ENCODE measurements around the gene SLC25A15.
"Not testable (repeated sequence)": the region's sequence is repeated elsewhere in the genome, so short reads cannot be mapped to it uniquely, and the experiment has no call there.

Gene SLC25A15

DNA sequence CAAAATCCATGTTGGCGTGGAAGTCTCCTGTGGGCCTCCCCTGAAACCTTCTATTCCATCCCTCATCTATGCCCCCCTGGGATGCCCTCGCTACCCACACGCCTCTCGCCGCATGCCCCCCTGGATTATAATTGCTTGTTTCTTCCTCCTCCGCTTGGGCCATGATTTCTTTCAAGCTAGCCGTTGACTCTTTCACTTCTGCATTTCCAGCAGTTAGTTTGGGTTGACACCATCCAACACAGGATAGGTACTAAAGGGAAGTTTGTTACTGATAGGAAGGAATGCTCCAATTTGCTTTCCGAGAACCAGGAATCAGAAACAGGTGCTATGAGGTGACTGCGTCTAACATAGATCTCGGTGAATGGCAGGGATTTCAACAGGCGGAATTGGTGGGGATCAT lies 7.7 kb upstream of the SLC25A15 start (continued):
- TF ChIP-seq, protein P1, sequence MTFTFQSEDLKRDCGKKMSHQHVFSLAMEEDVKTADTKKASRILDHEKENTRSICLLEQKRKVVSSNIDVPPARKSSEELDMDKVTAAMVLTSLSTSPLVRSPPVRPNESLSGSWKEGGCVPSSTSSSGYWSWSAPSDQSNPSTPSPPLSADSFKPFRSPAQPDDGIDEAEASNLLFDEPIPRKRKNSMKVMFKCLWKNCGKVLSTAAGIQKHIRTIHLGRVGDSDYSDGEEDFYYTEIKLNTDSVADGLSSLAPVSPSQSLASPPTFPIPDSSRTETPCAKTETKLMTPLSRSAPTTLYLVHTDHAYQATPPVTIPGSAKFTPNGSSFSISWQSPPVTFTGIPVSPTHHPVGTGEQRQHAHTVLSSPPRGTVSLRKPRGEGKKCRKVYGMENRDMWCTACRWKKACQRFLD (tag by site-specific recombination; IDR thresholded peaks at IDR 0.05) = no peak
- TF ChIP-seq, protein P2, sequence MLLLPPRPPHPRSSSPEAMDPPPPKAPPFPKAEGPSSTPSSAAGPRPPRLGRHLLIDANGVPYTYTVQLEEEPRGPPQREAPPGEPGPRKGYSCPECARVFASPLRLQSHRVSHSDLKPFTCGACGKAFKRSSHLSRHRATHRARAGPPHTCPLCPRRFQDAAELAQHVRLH (tag by site-specific recombination; IDR thresholded peaks at IDR 0.05) = no peak
- TF ChIP-seq ZNF768 (tag by site-specific recombination; IDR thresholded peaks at IDR 0.05) (no peak), ZNF169 (tag by site-specific recombination; IDR thresholded peaks at IDR 0.05) (no peak), ZNF132 (tag by site-specific recombination; IDR thresholded peaks at IDR 0.05; ENCODE audit: borderline replicate concordance) (no peak)

DNA sequence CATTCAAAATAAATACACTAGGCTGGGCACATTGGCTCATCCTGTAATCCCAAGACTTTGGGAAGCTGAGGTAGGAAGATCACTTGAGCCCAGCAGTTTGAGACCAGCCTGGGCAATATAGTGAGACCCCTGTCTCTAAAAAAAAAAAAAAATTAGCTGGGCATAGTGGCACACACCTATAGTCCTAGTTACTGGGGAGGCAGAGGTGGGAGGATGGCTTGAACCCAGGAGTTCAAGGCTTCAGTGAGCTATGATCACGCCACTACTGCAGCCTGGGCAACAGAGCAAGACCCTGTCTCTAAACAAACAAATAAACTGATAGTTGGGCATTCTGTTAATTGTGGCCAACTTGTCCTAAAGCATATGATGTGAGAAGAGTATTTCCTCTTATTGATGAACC lies 6.4 kb upstream of the SLC25A15 start:
- TF ChIP-seq ZNF121 (tag by site-specific recombination; IDR thresholded peaks at IDR 0.05) = peak; percentile 83
- H3K4me3 ChIP-seq (ENCODE audit: low read depth, low read length); CTCF ChIA-PET; H3K4me1 ChIP-seq (ENCODE audit: control insufficient read depth, insufficient read depth, low read length); H3K36me3 ChIP-seq (ENCODE audit: control insufficient read depth in 2 of 2, insufficient read depth in 1 of 2, low read length in 2 of 2); POLR2A ChIA-PET; H3K9me3 ChIP-seq (ENCODE audit: control insufficient read depth, insufficient read depth, low read depth, low read length); H3K27ac ChIP-seq (ENCODE audit: extremely low read depth, low read depth, low read length): not testable (repeated sequence)

DNA sequence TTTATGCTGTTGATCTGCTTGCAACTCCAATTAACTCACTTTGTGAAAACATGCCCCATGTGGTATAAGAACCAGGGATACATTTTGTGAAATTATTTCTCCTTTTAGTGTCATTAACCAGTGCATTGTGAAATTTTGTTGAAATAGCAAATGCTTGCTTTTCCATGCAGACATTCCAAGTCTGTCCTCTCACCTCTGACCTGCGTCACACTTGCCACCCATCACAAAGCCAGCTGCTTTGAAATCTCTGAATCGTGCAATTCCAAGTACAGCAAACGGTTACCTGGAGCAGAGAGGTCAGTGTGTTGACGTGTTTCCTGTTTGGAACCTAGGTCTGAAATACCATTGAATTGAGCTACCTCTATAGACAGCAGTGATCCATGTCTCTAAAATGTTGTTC lies 4.9 kb upstream of the SLC25A15 start:
- no peak overlapping the region for H3K27ac ChIP-seq (ENCODE audit: extremely low read depth, low read depth, low read length)
- H3K4me1 ChIP-seq (ENCODE audit: control insufficient read depth, insufficient read depth, low read length) = no peaks in the 10 kb centered on the region
- ChIA-PET POLR2A (no interaction called here), CTCF (no interaction called here)
- no peak overlapping the region for H3K4me3 ChIP-seq (ENCODE audit: low read depth, low read length)
- no peaks in the 10 kb centered on the region for H3K36me3 ChIP-seq (ENCODE audit: control insufficient read depth in 2 of 2, insufficient read depth in 1 of 2, low read length in 2 of 2)
- H3K9me3 ChIP-seq (ENCODE audit: control insufficient read depth, insufficient read depth, low read depth, low read length) = no peaks in the 10 kb centered on the region
- TF ChIP-seq ZNF548 (tag by site-specific recombination; IDR thresholded peaks at IDR 0.05) = no peak
- no peak for TF ChIP-seq OVOL3 (tag by site-specific recombination; IDR thresholded peaks at IDR 0.05)
- no peak for TF ChIP-seq ZNF112 (tag by site-specific recombination; IDR thresholded peaks at IDR 0.05)
- TF ChIP-seq ZNF792 (tag by site-specific recombination; IDR thresholded peaks at IDR 0.05) = no peak

DNA sequence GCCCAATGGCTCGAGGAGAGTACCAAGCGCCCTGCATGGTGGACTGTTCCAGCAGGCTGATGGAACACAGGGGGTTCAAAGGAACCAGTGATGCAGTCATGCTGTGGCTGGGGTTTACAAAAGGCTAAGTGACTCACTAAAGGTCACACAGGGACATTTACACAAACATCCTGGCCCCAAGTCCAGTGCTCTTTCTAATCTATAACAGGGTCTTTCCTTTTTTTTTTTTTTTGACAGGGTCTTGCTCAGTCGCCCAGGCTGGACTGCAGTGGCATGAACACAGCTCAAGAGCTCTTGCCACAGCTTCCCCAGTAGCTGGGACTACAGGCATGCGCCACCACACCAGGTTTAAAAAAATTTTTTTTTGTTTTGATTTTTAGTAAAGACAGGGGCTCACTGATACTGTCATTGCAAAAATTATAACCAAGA lies 2.8 kb upstream of the SLC25A15 start:
- H3K4me3 ChIP-seq (ENCODE audit: low read depth, low read length) = no peak overlapping the region

DNA sequence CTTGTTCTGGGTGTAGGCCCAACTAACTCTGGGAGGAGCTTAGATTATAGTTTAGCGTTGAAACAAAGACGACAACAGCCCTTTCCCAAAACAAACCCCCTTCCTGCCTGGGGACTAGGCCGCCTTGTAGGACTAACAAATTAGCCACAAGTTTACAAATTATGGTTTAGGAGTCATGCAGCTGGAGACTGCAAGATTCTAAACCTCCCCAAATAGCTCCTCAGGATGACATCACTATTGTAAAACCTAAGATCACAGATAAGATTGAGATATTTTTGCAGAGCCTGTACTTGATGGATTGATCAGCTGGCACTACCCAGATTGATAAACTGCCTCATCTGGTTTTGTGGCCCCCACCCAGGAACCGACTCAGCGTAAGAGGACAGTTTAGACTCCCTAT lies 2.3 kb upstream of the SLC25A15 start:
- Histone ChIP-seq H3K4me3 (ENCODE audit: low read depth, low read length) (no peak overlapping the region), H3K9me3 (ENCODE audit: control insufficient read depth, insufficient read depth, low read depth, low read length) (no peaks in the 10 kb centered on the region), H3K4me1 (ENCODE audit: control insufficient read depth, insufficient read depth, low read length) (no peaks in the 10 kb centered on the region), H3K27ac (ENCODE audit: extremely low read depth, low read depth, low read length) (no peak overlapping the region), H3K36me3 (ENCODE audit: control insufficient read depth in 2 of 2, insufficient read depth in 1 of 2, low read length in 2 of 2) (no peaks in the 10 kb centered on the region)
- CTCF ChIA-PET = interaction anchor here (1.3 to 1.7 kb wide), 2 partner anchors 10 to 27 kb away, joined by 4 to 5 read pairs; no protein-coding TSS in a partner anchor
- TF ChIP-seq ZNF223 (tag by site-specific recombination; IDR thresholded peaks at IDR 0.05) = no peak
- TF ChIP-seq ZBTB17 (tag by site-specific recombination; IDR thresholded peaks at IDR 0.05) = peak; percentile 43; the same call in 1 of the 2 replicates
- TF ChIP-seq ZNF629 (tag by site-specific recombination; IDR thresholded peaks at IDR 0.05) = peak; percentile 50
- peak; percentile 68; the same call in 1 of the 2 replicates for TF ChIP-seq SP7 (tag by site-specific recombination; IDR thresholded peaks at IDR 0.05)
- TF ChIP-seq WT1 (tag by site-specific recombination; IDR thresholded peaks at IDR 0.05) = peak; percentile 67
- TF ChIP-seq, protein P3, sequence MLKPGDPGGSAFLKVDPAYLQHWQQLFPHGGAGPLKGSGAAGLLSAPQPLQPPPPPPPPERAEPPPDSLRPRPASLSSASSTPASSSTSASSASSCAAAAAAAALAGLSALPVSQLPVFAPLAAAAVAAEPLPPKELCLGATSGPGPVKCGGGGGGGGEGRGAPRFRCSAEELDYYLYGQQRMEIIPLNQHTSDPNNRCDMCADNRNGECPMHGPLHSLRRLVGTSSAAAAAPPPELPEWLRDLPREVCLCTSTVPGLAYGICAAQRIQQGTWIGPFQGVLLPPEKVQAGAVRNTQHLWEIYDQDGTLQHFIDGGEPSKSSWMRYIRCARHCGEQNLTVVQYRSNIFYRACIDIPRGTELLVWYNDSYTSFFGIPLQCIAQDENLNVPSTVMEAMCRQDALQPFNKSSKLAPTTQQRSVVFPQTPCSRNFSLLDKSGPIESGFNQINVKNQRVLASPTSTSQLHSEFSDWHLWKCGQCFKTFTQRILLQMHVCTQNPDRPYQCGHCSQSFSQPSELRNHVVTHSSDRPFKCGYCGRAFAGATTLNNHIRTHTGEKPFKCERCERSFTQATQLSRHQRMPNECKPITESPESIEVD (tag by site-specific recombination; IDR thresholded peaks at IDR 0.05) = peak; percentile 71
- peak; percentile 33; the same call in 1 of the 2 replicates for TF ChIP-seq ZXDB (tag by site-specific recombination; IDR thresholded peaks at IDR 0.05)
- TF ChIP-seq, protein P4, sequence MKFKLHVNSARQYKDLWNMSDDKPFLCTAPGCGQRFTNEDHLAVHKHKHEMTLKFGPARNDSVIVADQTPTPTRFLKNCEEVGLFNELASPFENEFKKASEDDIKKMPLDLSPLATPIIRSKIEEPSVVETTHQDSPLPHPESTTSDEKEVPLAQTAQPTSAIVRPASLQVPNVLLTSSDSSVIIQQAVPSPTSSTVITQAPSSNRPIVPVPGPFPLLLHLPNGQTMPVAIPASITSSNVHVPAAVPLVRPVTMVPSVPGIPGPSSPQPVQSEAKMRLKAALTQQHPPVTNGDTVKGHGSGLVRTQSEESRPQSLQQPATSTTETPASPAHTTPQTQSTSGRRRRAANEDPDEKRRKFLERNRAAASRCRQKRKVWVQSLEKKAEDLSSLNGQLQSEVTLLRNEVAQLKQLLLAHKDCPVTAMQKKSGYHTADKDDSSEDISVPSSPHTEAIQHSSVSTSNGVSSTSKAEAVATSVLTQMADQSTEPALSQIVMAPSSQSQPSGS (tag by site-specific recombination; IDR thresholded peaks at IDR 0.05; ENCODE audit: low read depth) = peak; percentile 78
- TF ChIP-seq, protein P5, sequence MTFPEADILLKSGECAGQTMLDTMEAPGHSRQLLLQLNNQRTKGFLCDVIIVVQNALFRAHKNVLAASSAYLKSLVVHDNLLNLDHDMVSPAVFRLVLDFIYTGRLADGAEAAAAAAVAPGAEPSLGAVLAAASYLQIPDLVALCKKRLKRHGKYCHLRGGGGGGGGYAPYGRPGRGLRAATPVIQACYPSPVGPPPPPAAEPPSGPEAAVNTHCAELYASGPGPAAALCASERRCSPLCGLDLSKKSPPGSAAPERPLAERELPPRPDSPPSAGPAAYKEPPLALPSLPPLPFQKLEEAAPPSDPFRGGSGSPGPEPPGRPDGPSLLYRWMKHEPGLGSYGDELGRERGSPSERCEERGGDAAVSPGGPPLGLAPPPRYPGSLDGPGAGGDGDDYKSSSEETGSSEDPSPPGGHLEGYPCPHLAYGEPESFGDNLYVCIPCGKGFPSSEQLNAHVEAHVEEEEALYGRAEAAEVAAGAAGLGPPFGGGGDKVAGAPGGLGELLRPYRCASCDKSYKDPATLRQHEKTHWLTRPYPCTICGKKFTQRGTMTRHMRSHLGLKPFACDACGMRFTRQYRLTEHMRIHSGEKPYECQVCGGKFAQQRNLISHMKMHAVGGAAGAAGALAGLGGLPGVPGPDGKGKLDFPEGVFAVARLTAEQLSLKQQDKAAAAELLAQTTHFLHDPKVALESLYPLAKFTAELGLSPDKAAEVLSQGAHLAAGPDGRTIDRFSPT (tag by site-specific recombination; IDR thresholded peaks at IDR 0.05) = peak; percentile 75
- no peak for TF ChIP-seq ZNF433 (tag by site-specific recombination; IDR thresholded peaks at IDR 0.05; ENCODE audit: low read depth)
- POLR2A ChIA-PET = interaction anchor here (1.1 kb wide), 1 partner anchor 9 kb away, joined by 4 read pairs; no protein-coding TSS in a partner anchor

More for the DNA sequence above, 2.8 kb upstream of the SLC25A15 start:
- H3K36me3 ChIP-seq (ENCODE audit: control insufficient read depth in 2 of 2, insufficient read depth in 1 of 2, low read length in 2 of 2) = no peaks in the 10 kb centered on the region
- POLR2A ChIA-PET = interaction anchor here (1.1 kb wide), 1 partner anchor 9 kb away, joined by 4 read pairs; no protein-coding TSS in a partner anchor
- H3K27ac ChIP-seq (ENCODE audit: extremely low read depth, low read depth, low read length) = no peak overlapping the region
- CTCF ChIA-PET = no interaction called here
- peak; percentile 8; the same call in 1 of the 2 replicates for TF ChIP-seq ZIC2 (tag by site-specific recombination; IDR thresholded peaks at IDR 0.05)
- no peak for TF ChIP-seq ZNF621 (tag by site-specific recombination; IDR thresholded peaks at IDR 0.05)
- no peaks in the 10 kb centered on the region for H3K9me3 ChIP-seq (ENCODE audit: control insufficient read depth, insufficient read depth, low read depth, low read length)
- no peaks in the 10 kb centered on the region for H3K4me1 ChIP-seq (ENCODE audit: control insufficient read depth, insufficient read depth, low read length)
